K562 (cell line): ENCODE data around the gene BARD1. TPM values are rescaled to one million over a fixed set of nuclear protein-coding genes. Genes with fewer than 3 reads are reported as not detected.
A peak's percentile ranks its signal among the peaks of the same experiment; 100 is the strongest.

Experiments used
- ATAC-seq: fragments of 200-7000 bp; cut with Tn5 transposase; 3 replicates; pipeline ENCODE4 v1.9.1; 2020; ENCODE audit warnings: moderate library complexity
- BruUV-seq: library from RNA; stranded (reverse); fragments of 400-500 nt; replicated peaks from 2 replicates; lab custom pipeline; 2021; lab: Mats Ljungman, UMichigan
- CTCF ChIA-PET: fragments of 300-600 bp; formaldehyde crosslinking; extraction: SDS; loops from one replicate; lab custom pipeline; 2021; ENCODE audit warnings: low intra/inter-chr PET ratio; lab: Yijun Ruan, JAX
- POLR2A ChIA-PET: fragments of 300-600, 350-650 bp; sonication (Branson Sonifier 250); formaldehyde crosslinking; extraction: SDS; loops from one replicate; lab custom pipeline; 2021; ENCODE audit warnings: antibody characterized with exemption, inconsistent platforms; lab: Yijun Ruan, JAX
- DNase-seq, 4 experiments: peaks; one replicate each; pipeline versions ENCODE4 v3.0.0 to v3.0.0-alpha.2; 2011 to 2018; ENCODE audit warnings: low spot score in 3 of 4, mixed read lengths in 3 of 4; ENCODE audit errors: extremely low read depth in 1 of 4
- FAIRE-seq: peaks from 2 replicates; lab custom pipeline; 2011; peaks lifted over from hg19 to GRCh38; lab: Jason Lieb, UNC
- H2AFZ ChIP-seq: 2 replicates; pipeline ENCODE4 v1.6.0; 2011; ENCODE audit warnings: low read depth, low read length, control low read depth, inconsistent platforms
- H3K27ac ChIP-seq: fragments of 200-600 bp; 3 replicates; pipeline ENCODE4 v1.8.0; 2011; ENCODE audit warnings: low read depth, mild to moderate bottlenecking, control low read depth, inconsistent platforms, low read length, moderate library complexity, mixed read lengths; ENCODE audit errors: extremely low read depth
- H3K27me3 ChIP-seq, 2 experiments: fragments of 300-600 bp in 1 of 2; 2 replicates in 1 of 2; 3 replicates in 1 of 2; pipeline versions ENCODE4 v1.6.0 to v1.8.0; 2011; ENCODE audit warnings: inconsistent platforms in 2 of 2, low read length in 2 of 2, mild to moderate bottlenecking in 1 of 2, mixed read lengths in 1 of 2, moderate library complexity in 1 of 2; ENCODE audit not compliant: control insufficient read depth in 2 of 2, insufficient read depth in 2 of 2
- H3K36me3 ChIP-seq: fragments of 300-600 bp; 3 replicates; pipeline ENCODE4 v1.8.0; 2011; ENCODE audit warnings: mild to moderate bottlenecking, low read length, inconsistent platforms; ENCODE audit not compliant: control insufficient read depth, insufficient read depth
- H3K4me1 ChIP-seq, 2 experiments: fragments of 200-600 bp in 1 of 2; replicated peaks in 1 of 2; 2 replicates in 1 of 2; 3 replicates in 1 of 2; pipeline versions ENCODE4 v1.5.1 to v1.8.0; 2011; ENCODE audit warnings: inconsistent platforms in 2 of 2, low read length in 2 of 2, mild to moderate bottlenecking in 1 of 2, mixed read lengths in 1 of 2, moderate library complexity in 1 of 2; ENCODE audit not compliant: control insufficient read depth in 2 of 2, insufficient read depth in 2 of 2
- H3K4me2 ChIP-seq: 2 replicates; pipeline ENCODE4 v1.6.1; 2011; ENCODE audit warnings: low read length, control low read depth, inconsistent platforms, mixed read lengths; ENCODE audit not compliant: insufficient read depth
- H3K4me3 ChIP-seq: fragments of 200-600 bp; sonication (generic), shearing (Covaris generic); 2 replicates; pipeline ENCODE4 v1.5.1; 2016; ENCODE audit warnings: control low read depth, inconsistent platforms
- H3K79me2 ChIP-seq: fragments of 200-600 bp; 3 replicates; pipeline ENCODE4 v1.8.0; 2011; ENCODE audit warnings: low read length, inconsistent platforms; ENCODE audit not compliant: control insufficient read depth, insufficient read depth
- H3K9ac ChIP-seq, 2 experiments: 2 replicates each; pipeline versions ENCODE4 v1.6.0 to v1.6.1; 2011; ENCODE audit warnings: low read depth in 2 of 2, low read length in 2 of 2, control low read depth in 1 of 2, inconsistent platforms in 1 of 2, mild to moderate bottlenecking in 1 of 2, mixed read lengths in 1 of 2; ENCODE audit not compliant: insufficient read depth in 1 of 2
- H3K9me1 ChIP-seq: one replicate; pipeline ENCODE4 v1.6.0; 2011; ENCODE audit warnings: inconsistent platforms, mild to moderate bottlenecking, low read length, moderate library complexity; ENCODE audit not compliant: control insufficient read depth, insufficient read depth
- H3K9me3 ChIP-seq: replicated peaks from 2 replicates; pipeline ENCODE4 v1.5.1; 2011; ENCODE audit warnings: low read depth, low read length, inconsistent platforms; ENCODE audit not compliant: control insufficient read depth, insufficient read depth
- H4K20me1 ChIP-seq: replicated peaks from 2 replicates; pipeline ENCODE4 v1.6.1; 2011; ENCODE audit warnings: low read length, inconsistent platforms, mixed read lengths; ENCODE audit not compliant: control insufficient read depth, insufficient read depth
- CBX8 ChIP-seq: fragments of 200-600 bp; sonication (generic); IDR thresholded peaks from 2 replicates; pipeline ENCODE4 v1.6.1; 2012; ENCODE audit warnings: borderline replicate concordance, mixed run types, low read depth, mild to moderate bottlenecking, moderate library complexity, mixed read lengths, low read length, control low read depth, inconsistent platforms; ENCODE audit not compliant: poor library complexity, severe bottlenecking; ENCODE audit errors: extremely low read depth
- CXXC5 ChIP-seq: fragments of 250-450 bp; sonication (Bioruptor Pico); IDR thresholded peaks from 2 replicates; pipeline ENCODE4 v1.8.0; 2022; ENCODE audit warnings: inconsistent platforms, mild to moderate bottlenecking, moderate library complexity
- DNMT1 ChIP-seq: fragments of 450-650 bp; IDR thresholded peaks from 2 replicates; pipeline ENCODE4 v1.6.1; 2016; ENCODE audit warnings: antibody characterized with exemption, mild to moderate bottlenecking
- KDM4B ChIP-seq, 2 experiments: fragments of 450-650 bp in 1 of 2; sonication (generic) in 1 of 2; IDR thresholded peaks; 2 replicates each; pipeline ENCODE4 v1.6.1; 2016 to 2017; ENCODE audit warnings: borderline replicate concordance in 2 of 2, antibody characterized with exemption in 1 of 2, low read depth in 1 of 2, mild to moderate bottlenecking in 1 of 2
- LCOR ChIP-seq: sonication (generic); formaldehyde crosslinking; IDR thresholded peaks from 2 replicates; pipeline ENCODE4 v1.8.0; 2022; ENCODE audit warnings: mild to moderate bottlenecking, missing genetic modification reagents
- NRF1 ChIP-seq, 2 experiments: fragments of 450-650 bp; IDR thresholded peaks in 1 of 2; conservative IDR thresholded peaks in 1 of 2; 2 replicates each; pipeline ENCODE4 v1.6.1; 2014; ENCODE audit warnings: mild to moderate bottlenecking in 2 of 2
- PCBP2 ChIP-seq: fragments of 200-400 bp; formaldehyde crosslinking; IDR thresholded peaks from 2 replicates; pipeline ENCODE4 v1.6.1; 2018; ENCODE audit warnings: low read length, low read depth, mild to moderate bottlenecking, moderate library complexity; ENCODE audit not compliant: poor library complexity, severe bottlenecking
- SIN3A ChIP-seq, 2 experiments: fragments of 150-350 bp in 1 of 2; IDR thresholded peaks; 2 replicates each; pipeline ENCODE4 v1.6.1; 2011 to 2016; ENCODE audit warnings: borderline replicate concordance in 2 of 2, low read depth in 2 of 2, low read length in 2 of 2, mild to moderate bottlenecking in 2 of 2, moderate library complexity in 2 of 2; ENCODE audit not compliant: control insufficient read depth in 1 of 2
- TRIM24 ChIP-seq, 2 experiments: fragments of 450-650 bp; IDR thresholded peaks; 2 replicates each; pipeline ENCODE4 v1.6.1; 2016
- ZFX ChIP-seq: sonication (generic); formaldehyde crosslinking; IDR thresholded peaks from 2 replicates; pipeline ENCODE4 v1.8.0; 2022; ENCODE audit warnings: mild to moderate bottlenecking, missing genetic modification reagents, moderate library complexity
- WGBS: fragments of 100-300 bp; shearing (Covaris generic); methylation state at CpG from one replicate; pipeline ENCODE4 v1.1.6; 2016; ENCODE audit warnings: low coverage, mixed read lengths; ENCODE audit not compliant: insufficient coverage; ENCODE audit errors: missing lambda C conversion rate; 5-methylcytosine and 5-hydroxymethylcytosine counted together
- in situ Hi-C: fragments of 300-500 bp; cut with MboI; formaldehyde crosslinking; loops from 4 replicates; pipeline ENCODE4 v1.15.0; 2018; ENCODE audit warnings: inconsistent platforms, mixed read lengths
- intact Hi-C: fragments of 100-400 bp; cut with micrococcal nuclease; formaldehyde crosslinking; loops from 2 replicates; pipeline ENCODE4 v1.14.2; 2022
- polyA plus RNA-seq, 8 experiments: library from polyadenylated mRNA; depleted of rRNA in 4 of 8; stranded (reverse) in 5 of 8; unstranded in 3 of 8; fragments of >200 nt; fragmentation: Nextera tagmentation in 2 of 8; fragmentation: Illumina TruSeq in 1 of 8; extraction: Ambion mirVana in 2 of 8; extraction: Trizol in 1 of 8; gene quantifications; 2 replicates each; pipeline versions ENCODE4 v1.2.1 to v1.2.3, GENCODE V29; 2011 to 2014; ENCODE audit warnings: inconsistent platforms in 1 of 8, missing spikeins in 1 of 8
- total RNA-seq, 7 experiments: library from RNA; depleted of rRNA in 6 of 7; stranded (reverse); fragments of >200 nt in 6 of 7; fragmentation: Illumina TruSeq in 2 of 7; extraction: Trizol in 2 of 7; gene quantifications; 2 replicates each; pipeline versions ENCODE4 v1.2.1 to v1.2.3, GENCODE V29; 2011 to 2021; ENCODE audit warnings: low replicate concordance in 1 of 7

Gene BARD1
- total and polyA plus RNA-seq, 9 of the 15 experiments (the other 6 are each of a cell fraction or from before 2014, with no cell fraction given) = 6.3 to 18.9 (median 11.3) TPM

DNA sequence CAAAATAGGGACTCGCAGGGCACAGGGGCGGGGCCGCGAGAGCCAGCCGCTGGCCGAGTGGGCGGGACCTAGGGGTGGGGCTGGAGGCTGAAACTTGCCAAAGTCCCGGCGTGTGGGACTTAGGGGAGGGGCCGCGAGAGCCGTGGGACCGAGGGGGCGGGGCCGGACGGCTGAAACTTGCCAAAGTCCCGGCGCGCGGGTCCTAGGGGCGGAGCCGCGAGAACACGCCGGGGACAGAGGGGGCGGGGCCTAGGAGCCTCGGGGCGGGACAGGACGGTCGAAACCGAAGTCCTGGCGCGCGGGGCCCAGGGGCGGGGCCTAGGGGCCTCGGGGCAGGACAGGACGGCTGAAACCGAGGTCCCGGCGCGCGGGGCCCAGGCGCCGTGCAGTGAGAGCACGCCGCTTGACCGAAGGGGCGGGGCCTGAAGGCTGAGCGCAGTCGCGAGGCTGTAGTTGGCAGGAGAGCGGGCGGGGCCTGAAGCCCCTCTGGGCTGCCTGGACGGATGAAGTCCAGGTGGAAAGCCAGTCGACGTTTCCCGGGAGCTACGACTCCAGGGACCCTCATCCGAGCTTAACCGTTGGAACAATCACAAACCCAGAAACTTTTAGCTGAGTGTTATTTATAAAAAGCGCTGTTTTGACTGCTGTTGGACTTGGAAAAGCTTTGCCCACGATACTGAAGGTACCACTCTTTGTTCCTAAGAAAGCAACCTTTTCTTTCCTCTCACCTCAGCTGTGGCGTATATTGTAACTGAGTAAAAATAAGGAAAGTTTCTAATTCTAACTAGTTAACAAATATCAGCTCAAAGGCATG is 475 bp upstream of the BARD1 start (continued):
- peak; percentile 86 to 87 for TF ChIP-seq NRF1 (conservative IDR thresholded peaks at IDR 0.05 in 1 of 2, IDR thresholded peaks at IDR 0.05 in 1 of 2)
- no peak for TF ChIP-seq DNMT1
- TF ChIP-seq SIN3A (IDR thresholded peaks at IDR 0.05; ENCODE audit: borderline replicate concordance in 2 of 2, control insufficient read depth in 1 of 2, low read depth in 2 of 2, low read length in 2 of 2) = peak in 1 of 2 experiments; percentile 32; a peak in 1 of 4 replicates
- no peak for TF ChIP-seq TRIM24 (IDR thresholded peaks at IDR 0.05)
- no peak for TF ChIP-seq PCBP2
- TF ChIP-seq KDM4B (IDR thresholded peaks at IDR 0.05; ENCODE audit: borderline replicate concordance in 2 of 2, low read depth in 1 of 2) = no peak
- no peak for TF ChIP-seq CBX8
- no peak for TF ChIP-seq LCOR (CRISPR knock-in tag)

DNA sequence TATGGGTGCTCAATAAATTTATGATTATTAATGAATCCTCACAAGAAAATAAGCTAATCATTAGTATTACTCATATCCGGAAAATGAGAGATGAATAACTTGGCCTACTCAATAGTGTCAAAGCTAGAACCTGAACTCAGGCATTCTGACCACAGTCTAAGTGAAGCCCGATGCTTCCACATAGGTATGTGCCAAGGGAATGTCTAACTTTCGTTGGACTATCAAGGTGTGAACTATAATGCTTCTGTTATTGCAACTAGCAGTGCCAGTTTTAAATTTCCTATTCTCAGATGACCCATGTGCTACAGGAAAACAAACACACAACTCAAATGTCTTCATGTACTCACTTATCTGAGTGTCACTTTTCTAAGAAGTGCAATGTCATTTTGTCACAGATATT is 1.8 kb downstream of the BARD1 start:
- peaks cover 0 to 4% of the 10 kb centered on the region in 2 experiments; a peak in 3 of 5 replicates for H3K4me1 ChIP-seq
- H3K27ac ChIP-seq = peak overlapping the region; percentile 65
- TF ChIP-seq ZFX (CRISPR knock-in tag) (peak; percentile 29; the same call in 1 of the 2 replicates), CXXC5 (CRISPR knock-in tag) (no peak)
- H4K20me1 ChIP-seq = no peaks in the 10 kb centered on the region
- ATAC-seq (no peak), FAIRE-seq (no peak), DNase-seq (peak in 1 of 4 experiments; percentile 1)
- no peaks in the 10 kb centered on the region for H3K9me3 ChIP-seq
- H3K9me1 ChIP-seq = no peaks in the 10 kb centered on the region
- ChIA-PET CTCF (no interaction called here), POLR2A (no interaction called here)
- in situ Hi-C loops (no loop called here), intact Hi-C loops (no loop called here)
- WGBS = 0% methylated on average over 3 of the region's 3 CpGs
- no peaks in the 10 kb centered on the region for H3K27me3 ChIP-seq
- no TSS peak for BruUV-seq
- H3K79me2 ChIP-seq = peaks cover 55% of the 10 kb centered on the region
- H3K4me3 ChIP-seq = peak overlapping the region; percentile 89
- H3K36me3 ChIP-seq = peaks cover 10% of the 10 kb centered on the region; the same call in 2 of the 3 replicates
- peak overlapping the region; percentile 84 for H3K4me2 ChIP-seq
- peak overlapping the region in 1 of 2 experiments; percentile 76; a peak in 2 of 4 replicates for H3K9ac ChIP-seq
- H2AFZ ChIP-seq = peak overlapping the region; percentile 59
